CD4-positive, alpha-beta T cell treated with Interleukin-15 for 4 hours (primary cell): ENCODE results near the gene NEUROD1.
"Not testable (repeated sequence)": the region's sequence is repeated elsewhere in the genome, so short reads cannot be mapped to it uniquely, and the experiment has no call there.

ENCODE experiments used
- DNase-seq: peaks from one replicate; pipeline ENCODE4 v3.0.0-alpha.2; 2020; ENCODE audit warnings: low spot score

The NEUROD1 gene

GRCh38 chr2:181680055-181680936 lies at the start of gene NEUROD1:
Gene NEUROD1 (minus strand): TSS chr2:181680517. CDS start chr2:181678860, 1,657 bp downstream.
- no peak for DNase-seq

- DNase-seq, result no peak
These were observed 45.2 kb upstream of the NEUROD1 start for GRCh38 chr2:181725476-181725875.

GRCh38 chr2:181724662-181725061 lies 44.3 kb upstream of the NEUROD1 start:
- DNase-seq, result no peak

GRCh38 chr2:181723731-181724130 lies 43.4 kb upstream of the NEUROD1 start:
- no peak for DNase-seq

- DNase-seq, result peak; percentile 76
These were observed 34.8 kb upstream of the NEUROD1 start for GRCh38 chr2:181715033-181715630.

GRCh38 chr2:181711051-181711450 lies 30.7 kb upstream of the NEUROD1 start:
- not testable (repeated sequence) for DNase-seq

GRCh38 chr2:181702519-181702918 lies 22.2 kb upstream of the NEUROD1 start:
- DNase-seq, result not testable (repeated sequence)

- no peak for DNase-seq
These were observed 17.9 kb upstream of the NEUROD1 start for GRCh38 chr2:181698223-181698622.

GRCh38 chr2:181697571-181697970 lies 17.3 kb upstream of the NEUROD1 start:
- DNase-seq, result no peak

GRCh38 chr2:181697126-181697525 lies 16.8 kb upstream of the NEUROD1 start:
- DNase-seq, result no peak

- DNase-seq, result no peak
These were observed 14.0 kb upstream of the NEUROD1 start for GRCh38 chr2:181694271-181694670.

- no peak for DNase-seq
These were observed 10.5 kb upstream of the NEUROD1 start for GRCh38 chr2:181690860-181691259.

- no peak for DNase-seq
These were observed 6.4 kb upstream of the NEUROD1 start for GRCh38 chr2:181686576-181687185.

GRCh38 chr2:181685150-181685688 lies 4.9 kb upstream of the NEUROD1 start:
- DNase-seq, result no peak

- no peak for DNase-seq
These were observed 4.3 kb upstream of the NEUROD1 start for GRCh38 chr2:181684454-181685149.

GRCh38 chr2:181683518-181684453 lies 3.5 kb upstream of the NEUROD1 start:
- DNase-seq, result no peak

- DNase-seq, result no peak
These were observed 2.6 kb upstream of the NEUROD1 start for GRCh38 chr2:181682795-181683517.

GRCh38 chr2:181682026-181682789 lies 1.9 kb upstream of the NEUROD1 start:
- DNase-seq, result no peak
